ENCODE data around the gene UFM1.
"Not testable (repeated sequence)": the region's sequence is repeated elsewhere in the genome, so short reads cannot be mapped to it uniquely, and the experiment has no call there.

Gene UFM1

GRCh38 chr13:38366954-38367645 lies 17.4 kb downstream of the UFM1 start:
- no peak for DNase-seq (ENCODE audit: low read depth)

- DNase-seq (ENCODE audit: low read depth): no peak
Measured at GRCh38 chr13:38369058-38369457, 19.4 kb downstream of the UFM1 start.

GRCh38 chr13:38370096-38370495 lies 20.4 kb downstream of the UFM1 start:
- DNase-seq (ENCODE audit: low read depth): not testable (repeated sequence)

- no peak for DNase-seq (ENCODE audit: low read depth)
Measured at GRCh38 chr13:38372820-38373383, 23.3 kb downstream of the UFM1 start.

GRCh38 chr13:38376546-38376945 lies 26.9 kb downstream of the UFM1 start:
- DNase-seq (ENCODE audit: low read depth): no peak

- DNase-seq (ENCODE audit: low read depth): no peak
Measured at GRCh38 chr13:38381890-38382289, 32.2 kb downstream of the UFM1 start.

GRCh38 chr13:38382946-38383345 lies 33.3 kb downstream of the UFM1 start:
- no peak for DNase-seq (ENCODE audit: low read depth)

- no peak for DNase-seq (ENCODE audit: low read depth)
Measured at GRCh38 chr13:38384171-38384570, 34.5 kb downstream of the UFM1 start.

GRCh38 chr13:38385153-38385891 lies 35.7 kb downstream of the UFM1 start:
- no peak for DNase-seq (ENCODE audit: low read depth)

GRCh38 chr13:38386421-38386820 lies 36.8 kb downstream of the UFM1 start:
- DNase-seq (ENCODE audit: low read depth): no peak

GRCh38 chr13:38391341-38391740 lies 41.7 kb downstream of the UFM1 start:
- no peak for DNase-seq (ENCODE audit: low read depth)

GRCh38 chr13:38394777-38395496 lies 45.3 kb downstream of the UFM1 start:
- no peak for DNase-seq (ENCODE audit: low read depth)

- no peak for DNase-seq (ENCODE audit: low read depth)
Measured at GRCh38 chr13:38395497-38395788, 45.8 kb downstream of the UFM1 start.

GRCh38 chr13:38398711-38399493 lies 49.3 kb downstream of the UFM1 start:
- DNase-seq (ENCODE audit: low read depth): no peak

- DNase-seq (ENCODE audit: low read depth): no peak
Measured at GRCh38 chr13:38399535-38399934, 49.9 kb downstream of the UFM1 start.

GRCh38 chr13:38401276-38401675 lies 51.6 kb downstream of the UFM1 start:
- no peak for DNase-seq (ENCODE audit: low read depth)

GRCh38 chr13:38405216-38405615 lies 55.6 kb downstream of the UFM1 start:
- no peak for DNase-seq (ENCODE audit: low read depth)

- no peak for DNase-seq (ENCODE audit: low read depth)
Measured at GRCh38 chr13:38409771-38410170, 60.1 kb downstream of the UFM1 start.

- no peak for DNase-seq (ENCODE audit: low read depth)
Measured at GRCh38 chr13:38412266-38412665, 62.6 kb downstream of the UFM1 start.

Measured in HS-27A (cell line).